Measurements from ENCODE around the gene SYT13.

DNA sequence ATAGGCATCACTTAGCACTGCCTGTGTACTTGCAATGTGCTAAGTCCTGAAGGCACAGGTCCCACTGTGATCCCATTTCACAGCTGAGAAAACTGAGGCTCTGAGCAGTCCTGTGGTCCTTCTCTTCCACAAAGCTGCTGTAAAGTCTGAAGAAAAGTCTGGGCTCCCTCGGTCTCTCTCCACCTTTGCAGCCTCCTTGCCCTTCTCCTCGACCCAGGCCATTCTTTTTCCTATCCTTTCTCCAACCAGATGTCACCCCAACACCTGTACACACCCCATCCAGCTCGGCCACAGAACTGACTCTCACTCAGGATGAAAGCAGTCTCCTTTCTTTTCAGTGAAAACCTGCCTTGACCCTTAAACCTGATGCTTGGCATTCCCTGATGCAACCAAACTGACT lies 42.6 kb upstream of the SYT13 start:
- TF ChIP-seq, protein P1, sequence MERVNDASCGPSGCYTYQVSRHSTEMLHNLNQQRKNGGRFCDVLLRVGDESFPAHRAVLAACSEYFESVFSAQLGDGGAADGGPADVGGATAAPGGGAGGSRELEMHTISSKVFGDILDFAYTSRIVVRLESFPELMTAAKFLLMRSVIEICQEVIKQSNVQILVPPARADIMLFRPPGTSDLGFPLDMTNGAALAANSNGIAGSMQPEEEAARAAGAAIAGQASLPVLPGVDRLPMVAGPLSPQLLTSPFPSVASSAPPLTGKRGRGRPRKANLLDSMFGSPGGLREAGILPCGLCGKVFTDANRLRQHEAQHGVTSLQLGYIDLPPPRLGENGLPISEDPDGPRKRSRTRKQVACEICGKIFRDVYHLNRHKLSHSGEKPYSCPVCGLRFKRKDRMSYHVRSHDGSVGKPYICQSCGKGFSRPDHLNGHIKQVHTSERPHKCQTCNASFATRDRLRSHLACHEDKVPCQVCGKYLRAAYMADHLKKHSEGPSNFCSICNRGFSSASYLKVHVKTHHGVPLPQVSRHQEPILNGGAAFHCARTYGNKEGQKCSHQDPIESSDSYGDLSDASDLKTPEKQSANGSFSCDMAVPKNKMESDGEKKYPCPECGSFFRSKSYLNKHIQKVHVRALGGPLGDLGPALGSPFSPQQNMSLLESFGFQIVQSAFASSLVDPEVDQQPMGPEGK (CRISPR knock-in tag; IDR thresholded peaks at IDR 0.05; ENCODE audit: borderline replicate concordance) = no peak
- TF ChIP-seq GLIS3 (CRISPR knock-in tag; IDR thresholded peaks at IDR 0.05) (no peak), BACH2 (CRISPR knock-in tag; IDR thresholded peaks at IDR 0.05; ENCODE audit: borderline replicate concordance) (no peak)

Data from SK-N-SH treated with all-trans-retinoic acid at 6 μM for 48 hours (cell line).